WTC11 (cell line): Measurements from ENCODE around the gene KIRREL3. TPM values are rescaled to one million over a fixed set of nuclear protein-coding genes. Genes with fewer than 3 reads are reported as not detected.

Source experiments
- ATAC-seq: fragments of 200-7000 bp; cut with Tn5 transposase; 2 replicates; pipeline ENCODE4 v1.10.0; 2021; ENCODE audit warnings: mild to moderate bottlenecking, moderate library complexity
- CTCF ChIA-PET: fragments of 300-600 bp; sonication (Branson Sonifier 250); formaldehyde crosslinking; loops from one replicate; lab custom pipeline; 2021; ENCODE audit warnings: antibody characterized with exemption; lab: Charles Lee
- POLR2A ChIA-PET: fragments of 350-600 bp; sonication (Branson Sonifier 250); formaldehyde crosslinking; loops from one replicate; lab custom pipeline; 2021; ENCODE audit warnings: antibody characterized with exemption; lab: Charles Lee
- DNase-seq: peaks from one replicate; pipeline ENCODE4 v3.0.0; 2021; ENCODE audit warnings: low spot score
- H3K27ac Mint-ChIP-seq: 2 replicates; pipeline ENCODE4 v1.8.0; 2021; ENCODE audit warnings: mixed read lengths
- H3K27me3 Mint-ChIP-seq: 2 replicates; pipeline ENCODE4 v1.8.0; 2021; ENCODE audit warnings: low read depth, mild to moderate bottlenecking, moderate library complexity, mixed read lengths
- H3K36me3 Mint-ChIP-seq: 2 replicates; pipeline ENCODE4 v1.8.0; 2021; ENCODE audit warnings: mixed read lengths
- H3K4me1 Mint-ChIP-seq: 2 replicates; pipeline ENCODE4 v1.8.0; 2022; ENCODE audit warnings: mixed read lengths
- H3K4me3 Mint-ChIP-seq: 2 replicates; pipeline ENCODE4 v1.8.0; 2021; ENCODE audit warnings: mild to moderate bottlenecking, moderate library complexity, mixed read lengths
- H3K9me3 Mint-ChIP-seq: 2 replicates; pipeline ENCODE4 v1.8.0; 2021; ENCODE audit warnings: mixed read lengths
- AR ChIP-seq: fragments of 250-450 bp; sonication (Bioruptor Pico); IDR thresholded peaks from 2 replicates; pipeline ENCODE4 v1.9.0; 2021; ENCODE audit warnings: mild to moderate bottlenecking
- ESRRA ChIP-seq: sonication (generic); formaldehyde crosslinking; IDR thresholded peaks from 2 replicates; pipeline ENCODE4 v1.8.1; 2022; ENCODE audit warnings: mild to moderate bottlenecking, missing genetic modification reagents, borderline replicate concordance
- GABPB1 ChIP-seq: sonication (generic); formaldehyde crosslinking; IDR thresholded peaks from 2 replicates; pipeline ENCODE4 v1.8.1; 2023; ENCODE audit warnings: mild to moderate bottlenecking, missing genetic modification reagents
- GRHL2 ChIP-seq: fragments of 250-450 bp; sonication (Bioruptor Pico); IDR thresholded peaks from 2 replicates; pipeline ENCODE4 v1.8.0; 2022; ENCODE audit warnings: mild to moderate bottlenecking, moderate library complexity; ENCODE audit not compliant: insufficient replicate concordance, severe bottlenecking
- HMGA2 ChIP-seq: fragments of 250-450 bp; sonication (Bioruptor Pico); IDR thresholded peaks from 2 replicates; pipeline ENCODE4 v1.4.0; 2021; ENCODE audit warnings: mild to moderate bottlenecking, moderate library complexity
- NFE2L1 ChIP-seq: sonication (generic); formaldehyde crosslinking; IDR thresholded peaks from 2 replicates; pipeline ENCODE4 v1.8.1; 2023; ENCODE audit warnings: missing genetic modification reagents
- NFYB ChIP-seq: sonication (generic); formaldehyde crosslinking; conservative IDR thresholded peaks from 2 replicates; pipeline ENCODE4 v1.8.0; 2022; ENCODE audit warnings: low read depth, missing genetic modification reagents
- PRRX2 ChIP-seq: fragments of 250-450 bp; sonication (Bioruptor Pico); IDR thresholded peaks from 2 replicates; pipeline ENCODE4 v1.8.0; 2021; ENCODE audit warnings: mild to moderate bottlenecking
- TP53 ChIP-seq: sonication (generic); formaldehyde crosslinking; IDR thresholded peaks from 2 replicates; pipeline ENCODE4 v1.8.1; 2023; ENCODE audit warnings: mild to moderate bottlenecking, missing genetic modification reagents
- USF1 ChIP-seq: sonication (generic); formaldehyde crosslinking; IDR thresholded peaks from 2 replicates; pipeline ENCODE4 v1.8.0; 2022; ENCODE audit warnings: mild to moderate bottlenecking, missing genetic modification reagents
- ZNF121 ChIP-seq: sonication (generic); formaldehyde crosslinking; IDR thresholded peaks from 2 replicates; pipeline ENCODE4 v1.8.0; 2023; ENCODE audit warnings: missing genetic modification reagents
- ZNF281 ChIP-seq: sonication (generic); formaldehyde crosslinking; IDR thresholded peaks from 2 replicates; pipeline ENCODE4 v1.8.0; 2023; ENCODE audit warnings: mild to moderate bottlenecking, missing genetic modification reagents
- ZNF317 ChIP-seq: sonication (generic); formaldehyde crosslinking; IDR thresholded peaks from 2 replicates; pipeline ENCODE4 v1.8.1; 2023; ENCODE audit warnings: low read depth, mild to moderate bottlenecking, moderate library complexity, missing genetic modification reagents, borderline replicate concordance
- ZNF416 ChIP-seq: fragments of 250-450 bp; sonication (Bioruptor Pico); IDR thresholded peaks from 2 replicates; pipeline ENCODE4 v1.9.0; 2021; ENCODE audit warnings: mild to moderate bottlenecking, inconsistent platforms
- ZNF423 ChIP-seq: fragments of 250-450 bp; sonication (Bioruptor Pico); IDR thresholded peaks from 2 replicates; pipeline ENCODE4 v2.1.2; 2022; ENCODE audit warnings: mild to moderate bottlenecking, moderate library complexity
- ZSCAN18 ChIP-seq: fragments of 250-450 bp; sonication (Bioruptor Pico); IDR thresholded peaks from 2 replicates; pipeline ENCODE4 v2.1.2; 2022; ENCODE audit warnings: mild to moderate bottlenecking, moderate library complexity
- total RNA-seq: library from RNA; stranded (reverse); gene quantifications from 3 replicates; pipeline ENCODE4 v1.2.3, GENCODE V29; 2021
- TF ChIP-seq, protein P1 (sequence below): fragments of 250-450 bp; sonication (Bioruptor Pico); IDR thresholded peaks from 2 replicates; pipeline ENCODE4 v1.9.0; 2021; ENCODE audit warnings: mild to moderate bottlenecking, borderline replicate concordance
- TF ChIP-seq, protein P2 (sequence below): sonication (generic); formaldehyde crosslinking; IDR thresholded peaks from 2 replicates; pipeline ENCODE4 v1.8.0; 2023; ENCODE audit warnings: missing genetic modification reagents
- TF ChIP-seq, protein P3 (sequence below): sonication (generic); formaldehyde crosslinking; IDR thresholded peaks from 2 replicates; pipeline ENCODE4 v1.8.1; 2022; ENCODE audit warnings: mild to moderate bottlenecking, missing genetic modification reagents, moderate library complexity, borderline replicate concordance

The KIRREL3 gene
- total RNA-seq, 1 experiment from 2014 or later, result 0.59 TPM

DNA sequence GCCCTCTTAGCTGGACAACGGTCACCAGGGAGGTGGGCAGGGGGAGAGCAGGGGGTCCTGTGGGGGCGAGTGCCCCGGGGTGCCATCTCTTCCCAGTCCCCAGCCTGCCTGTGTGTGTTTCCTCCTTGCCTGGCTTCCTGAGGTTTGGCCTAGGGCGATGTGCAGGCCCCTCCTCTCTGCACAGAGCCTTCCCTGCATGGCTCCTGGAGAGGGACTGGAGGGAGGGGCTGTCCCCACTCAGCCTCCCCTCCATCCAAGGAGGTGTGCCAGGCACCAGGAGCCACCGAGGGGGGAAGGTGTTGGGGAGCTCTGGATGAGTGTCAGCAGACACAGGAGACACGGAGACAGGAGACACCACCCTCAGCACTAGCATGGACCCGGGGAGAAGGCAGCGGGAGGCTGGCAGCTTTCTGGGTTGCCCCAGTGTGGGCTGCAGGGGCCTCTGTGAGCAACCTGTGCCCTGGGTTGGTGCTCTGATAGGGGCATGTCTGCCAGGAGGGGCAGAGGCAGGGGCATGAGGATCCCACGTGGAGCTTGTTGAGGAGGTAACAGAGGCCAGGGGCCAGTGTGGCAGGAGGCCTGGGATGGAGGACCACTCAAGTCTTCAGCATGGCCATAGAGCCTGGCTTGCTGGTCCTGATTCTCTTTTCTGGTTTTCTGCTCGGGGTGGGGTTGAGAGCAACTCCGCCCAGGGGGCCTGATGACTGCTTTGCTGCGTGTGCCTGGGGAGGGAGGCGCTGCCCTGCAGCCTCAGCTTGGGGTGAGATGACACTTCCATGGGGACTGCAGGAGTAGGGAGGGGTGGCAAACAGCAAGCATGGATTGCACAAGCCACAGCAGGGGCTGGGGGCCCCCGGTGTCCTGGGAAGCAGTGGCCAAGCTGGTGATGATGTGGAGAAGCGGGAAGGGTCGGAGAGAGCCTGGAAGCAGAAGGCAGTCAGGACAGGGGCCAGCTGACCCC lies 566.3 kb downstream of the KIRREL3 start:
- Mint-ChIP-seq H3K4me3 (no peak overlapping the region), H3K27ac (no peak overlapping the region), H3K9me3 (no peaks in the 10 kb centered on the region), H3K36me3 (no peaks in the 10 kb centered on the region), H3K4me1 (peaks cover 18% of the 10 kb centered on the region), H3K27me3 (no peaks in the 10 kb centered on the region)
- DNase-seq (no peak), ATAC-seq (no peak)
- ChIA-PET CTCF (interaction anchor here (1.0 to 2.7 kb wide), 4 partner anchors 46 to 282 kb away, joined by 3 to 15 read pairs (median 6); no protein-coding TSS in a partner anchor), POLR2A (no interaction called here)
- TF ChIP-seq ZNF121 (CRISPR knock-in tag) (no peak), GABPB1 (CRISPR knock-in tag) (no peak), ZNF281 (CRISPR knock-in tag) (no peak), PRRX2 (CRISPR knock-in tag) (no peak), USF1 (CRISPR knock-in tag) (no peak), NFYB (CRISPR knock-in tag) (no peak), ZNF416 (no peak), ZSCAN18 (CRISPR knock-in tag) (no peak), GRHL2 (CRISPR knock-in tag) (no peak), ESRRA (CRISPR knock-in tag) (no peak), AR (CRISPR knock-in tag) (no peak), ZNF317 (CRISPR knock-in tag) (no peak), HMGA2 (CRISPR knock-in tag) (no peak), TP53 (CRISPR knock-in tag) (no peak), NFE2L1 (CRISPR knock-in tag) (no peak), ZNF423 (no peak)
- TF ChIP-seq, protein P1, sequence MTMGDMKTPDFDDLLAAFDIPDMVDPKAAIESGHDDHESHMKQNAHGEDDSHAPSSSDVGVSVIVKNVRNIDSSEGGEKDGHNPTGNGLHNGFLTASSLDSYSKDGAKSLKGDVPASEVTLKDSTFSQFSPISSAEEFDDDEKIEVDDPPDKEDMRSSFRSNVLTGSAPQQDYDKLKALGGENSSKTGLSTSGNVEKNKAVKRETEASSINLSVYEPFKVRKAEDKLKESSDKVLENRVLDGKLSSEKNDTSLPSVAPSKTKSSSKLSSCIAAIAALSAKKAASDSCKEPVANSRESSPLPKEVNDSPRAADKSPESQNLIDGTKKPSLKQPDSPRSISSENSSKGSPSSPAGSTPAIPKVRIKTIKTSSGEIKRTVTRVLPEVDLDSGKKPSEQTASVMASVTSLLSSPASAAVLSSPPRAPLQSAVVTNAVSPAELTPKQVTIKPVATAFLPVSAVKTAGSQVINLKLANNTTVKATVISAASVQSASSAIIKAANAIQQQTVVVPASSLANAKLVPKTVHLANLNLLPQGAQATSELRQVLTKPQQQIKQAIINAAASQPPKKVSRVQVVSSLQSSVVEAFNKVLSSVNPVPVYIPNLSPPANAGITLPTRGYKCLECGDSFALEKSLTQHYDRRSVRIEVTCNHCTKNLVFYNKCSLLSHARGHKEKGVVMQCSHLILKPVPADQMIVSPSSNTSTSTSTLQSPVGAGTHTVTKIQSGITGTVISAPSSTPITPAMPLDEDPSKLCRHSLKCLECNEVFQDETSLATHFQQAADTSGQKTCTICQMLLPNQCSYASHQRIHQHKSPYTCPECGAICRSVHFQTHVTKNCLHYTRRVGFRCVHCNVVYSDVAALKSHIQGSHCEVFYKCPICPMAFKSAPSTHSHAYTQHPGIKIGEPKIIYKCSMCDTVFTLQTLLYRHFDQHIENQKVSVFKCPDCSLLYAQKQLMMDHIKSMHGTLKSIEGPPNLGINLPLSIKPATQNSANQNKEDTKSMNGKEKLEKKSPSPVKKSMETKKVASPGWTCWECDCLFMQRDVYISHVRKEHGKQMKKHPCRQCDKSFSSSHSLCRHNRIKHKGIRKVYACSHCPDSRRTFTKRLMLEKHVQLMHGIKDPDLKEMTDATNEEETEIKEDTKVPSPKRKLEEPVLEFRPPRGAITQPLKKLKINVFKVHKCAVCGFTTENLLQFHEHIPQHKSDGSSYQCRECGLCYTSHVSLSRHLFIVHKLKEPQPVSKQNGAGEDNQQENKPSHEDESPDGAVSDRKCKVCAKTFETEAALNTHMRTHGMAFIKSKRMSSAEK (CRISPR knock-in tag), result no peak
- TF ChIP-seq, protein P2, sequence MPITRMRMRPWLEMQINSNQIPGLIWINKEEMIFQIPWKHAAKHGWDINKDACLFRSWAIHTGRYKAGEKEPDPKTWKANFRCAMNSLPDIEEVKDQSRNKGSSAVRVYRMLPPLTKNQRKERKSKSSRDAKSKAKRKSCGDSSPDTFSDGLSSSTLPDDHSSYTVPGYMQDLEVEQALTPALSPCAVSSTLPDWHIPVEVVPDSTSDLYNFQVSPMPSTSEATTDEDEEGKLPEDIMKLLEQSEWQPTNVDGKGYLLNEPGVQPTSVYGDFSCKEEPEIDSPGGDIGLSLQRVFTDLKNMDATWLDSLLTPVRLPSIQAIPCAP (CRISPR knock-in tag), result no peak
- TF ChIP-seq, protein P3, sequence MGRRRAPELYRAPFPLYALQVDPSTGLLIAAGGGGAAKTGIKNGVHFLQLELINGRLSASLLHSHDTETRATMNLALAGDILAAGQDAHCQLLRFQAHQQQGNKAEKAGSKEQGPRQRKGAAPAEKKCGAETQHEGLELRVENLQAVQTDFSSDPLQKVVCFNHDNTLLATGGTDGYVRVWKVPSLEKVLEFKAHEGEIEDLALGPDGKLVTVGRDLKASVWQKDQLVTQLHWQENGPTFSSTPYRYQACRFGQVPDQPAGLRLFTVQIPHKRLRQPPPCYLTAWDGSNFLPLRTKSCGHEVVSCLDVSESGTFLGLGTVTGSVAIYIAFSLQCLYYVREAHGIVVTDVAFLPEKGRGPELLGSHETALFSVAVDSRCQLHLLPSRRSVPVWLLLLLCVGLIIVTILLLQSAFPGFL (CRISPR knock-in tag), result no peak
